Hepatocyte (in vitro differentiated cells): ENCODE data around the gene CYP2S1.

Experiments
- EZH2phosphoT487 ChIP-seq: fragments of 200-600 bp; sonication (generic); IDR thresholded peaks from one replicate; pipeline ENCODE4 v1.6.1; 2018; ENCODE audit warnings: antibody characterized with exemption, mild to moderate bottlenecking, low read depth, moderate library complexity; ENCODE audit not compliant: unreplicated experiment, severe bottlenecking
- TF ChIP-seq, protein P1 (sequence below): fragments of 200-600 bp; sonication (generic); IDR thresholded peaks from 2 replicates; pipeline ENCODE4 v1.5.1; 2016; ENCODE audit warnings: antibody characterized with exemption, mild to moderate bottlenecking; ENCODE audit not compliant: poor library complexity

DNA sequence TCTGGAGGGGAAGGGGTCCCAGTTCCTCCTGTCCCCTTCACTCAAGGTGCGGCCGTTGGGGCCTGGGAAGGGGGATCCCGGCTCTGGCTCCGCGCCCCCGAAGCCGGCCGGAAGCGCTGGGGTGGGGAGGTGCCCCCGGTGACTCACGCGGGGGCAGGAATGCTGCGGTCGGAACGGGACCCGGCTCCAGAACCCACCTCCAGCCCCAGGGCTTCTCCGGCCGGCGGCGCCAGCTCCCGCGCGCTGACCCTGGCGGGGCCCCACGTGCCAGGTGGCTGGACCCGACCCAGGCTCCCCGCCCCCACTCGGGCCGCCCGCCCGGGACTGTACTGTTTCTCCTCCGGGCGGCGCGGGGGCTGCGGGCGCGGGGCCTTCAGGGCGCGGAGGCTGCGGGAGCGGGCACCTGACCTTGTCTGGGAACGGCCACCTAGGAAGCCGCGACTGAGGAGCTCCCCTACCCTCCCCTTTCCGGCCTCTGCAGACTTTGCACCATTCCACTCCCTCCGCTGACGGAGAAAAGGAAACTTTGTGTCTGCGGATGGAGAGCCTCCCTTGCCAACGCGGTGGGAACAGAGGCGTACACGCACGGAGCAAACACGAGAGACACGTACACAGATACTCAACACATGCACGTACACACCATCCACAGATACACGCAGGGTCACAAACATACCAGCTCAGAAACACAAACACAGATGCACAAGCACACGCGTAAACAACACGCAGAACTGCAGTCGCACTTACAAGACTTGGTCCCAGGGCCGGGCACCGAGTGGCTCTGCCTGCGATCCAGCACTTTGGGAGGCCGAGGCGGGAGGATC, 33.2 kb downstream of the CYP2S1 start:
- TF ChIP-seq, protein P1, sequence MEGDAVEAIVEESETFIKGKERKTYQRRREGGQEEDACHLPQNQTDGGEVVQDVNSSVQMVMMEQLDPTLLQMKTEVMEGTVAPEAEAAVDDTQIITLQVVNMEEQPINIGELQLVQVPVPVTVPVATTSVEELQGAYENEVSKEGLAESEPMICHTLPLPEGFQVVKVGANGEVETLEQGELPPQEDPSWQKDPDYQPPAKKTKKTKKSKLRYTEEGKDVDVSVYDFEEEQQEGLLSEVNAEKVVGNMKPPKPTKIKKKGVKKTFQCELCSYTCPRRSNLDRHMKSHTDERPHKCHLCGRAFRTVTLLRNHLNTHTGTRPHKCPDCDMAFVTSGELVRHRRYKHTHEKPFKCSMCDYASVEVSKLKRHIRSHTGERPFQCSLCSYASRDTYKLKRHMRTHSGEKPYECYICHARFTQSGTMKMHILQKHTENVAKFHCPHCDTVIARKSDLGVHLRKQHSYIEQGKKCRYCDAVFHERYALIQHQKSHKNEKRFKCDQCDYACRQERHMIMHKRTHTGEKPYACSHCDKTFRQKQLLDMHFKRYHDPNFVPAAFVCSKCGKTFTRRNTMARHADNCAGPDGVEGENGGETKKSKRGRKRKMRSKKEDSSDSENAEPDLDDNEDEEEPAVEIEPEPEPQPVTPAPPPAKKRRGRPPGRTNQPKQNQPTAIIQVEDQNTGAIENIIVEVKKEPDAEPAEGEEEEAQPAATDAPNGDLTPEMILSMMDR, result peak; percentile 8
- TF ChIP-seq EZH2phosphoT487, result no peak
